Progenitor cell of endocrine pancreas (in vitro differentiated cells): ENCODE results near the gene ABCA4. TPM values are rescaled to one million over a fixed set of nuclear protein-coding genes. Genes with fewer than 3 reads are reported as not detected.

ENCODE experiments used
- DNase-seq: peaks from one replicate; pipeline ENCODE4 v3.0.0; 2021; ENCODE audit warnings: low spot score; ENCODE audit not compliant: unreplicated experiment
- H3K27ac Mint-ChIP-seq: 2 replicates; pipeline ENCODE4 v1.8.0; 2021; ENCODE audit warnings: mild to moderate bottlenecking, moderate library complexity, mixed read lengths
- H3K27me3 Mint-ChIP-seq: 2 replicates; pipeline ENCODE4 v1.8.0; 2021; ENCODE audit warnings: mixed read lengths
- H3K36me3 Mint-ChIP-seq: 2 replicates; pipeline ENCODE4 v1.8.0; 2022; ENCODE audit warnings: mixed read lengths; ENCODE audit not compliant: insufficient read depth
- H3K4me1 Mint-ChIP-seq: 2 replicates; pipeline ENCODE4 v1.8.0; 2021; ENCODE audit warnings: low read depth, mixed read lengths
- H3K4me3 Mint-ChIP-seq: 2 replicates; pipeline ENCODE4 v1.8.0; 2021; ENCODE audit warnings: low read depth, mild to moderate bottlenecking, moderate library complexity, mixed read lengths
- H3K9me3 Mint-ChIP-seq: 2 replicates; pipeline ENCODE4 v1.8.0; 2021; ENCODE audit warnings: low read depth, mixed read lengths
- CTCF ChIP-seq: fragments of 200-600 bp; sonication (generic); IDR thresholded peaks from one replicate; pipeline ENCODE4 v1.5.0; 2021; ENCODE audit warnings: antibody characterized with exemption, mild to moderate bottlenecking; ENCODE audit not compliant: unreplicated experiment
- total RNA-seq: library from RNA; stranded (reverse); gene quantifications from 2 replicates; pipeline ENCODE4 v1.2.1, GENCODE V29; 2021

The ABCA4 gene
- total RNA-seq, 1 donor from 2014 or later, result 0.86 TPM

GRCh38 chr1:94032637-94033036, 88.3 kb downstream of the ABCA4 start:
- Mint-ChIP-seq H3K4me1 (no peaks in the 10 kb centered on the region), H3K27me3 (peaks cover 18% of the 10 kb centered on the region), H3K4me3 (no peak overlapping the region), H3K36me3 (no peaks in the 10 kb centered on the region), H3K27ac (no peak overlapping the region), H3K9me3 (no peaks in the 10 kb centered on the region)
- no peak for TF ChIP-seq CTCF
- DNase-seq, result no peak

- peaks cover 7% of the 10 kb centered on the region for H3K27me3 Mint-ChIP-seq
- no peaks in the 10 kb centered on the region for H3K4me1 Mint-ChIP-seq
- no peak for DNase-seq
- TF ChIP-seq CTCF, result no peak
- no peaks in the 10 kb centered on the region for H3K9me3 Mint-ChIP-seq
- no peaks in the 10 kb centered on the region for H3K36me3 Mint-ChIP-seq
- H3K4me3 Mint-ChIP-seq, result no peak overlapping the region
- no peak overlapping the region for H3K27ac Mint-ChIP-seq
Measured at GRCh38 chr1:94031591-94031990, 89.4 kb downstream of the ABCA4 start.

GRCh38 chr1:94031154-94031553, 89.8 kb downstream of the ABCA4 start:
- TF ChIP-seq CTCF, result no peak
- DNase-seq, result no peak
- Mint-ChIP-seq H3K36me3 (no peaks in the 10 kb centered on the region), H3K9me3 (no peaks in the 10 kb centered on the region), H3K27ac (no peak overlapping the region), H3K27me3 (peaks cover 7% of the 10 kb centered on the region), H3K4me3 (no peak overlapping the region), H3K4me1 (no peaks in the 10 kb centered on the region)

- Mint-ChIP-seq H3K4me3 (no peak overlapping the region), H3K27me3 (peaks cover 15% of the 10 kb centered on the region), H3K27ac (no peak overlapping the region), H3K9me3 (no peaks in the 10 kb centered on the region), H3K36me3 (no peaks in the 10 kb centered on the region), H3K4me1 (no peaks in the 10 kb centered on the region)
- no peak for TF ChIP-seq CTCF
- DNase-seq, result no peak
Measured at GRCh38 chr1:94029130-94029993, 91.6 kb downstream of the ABCA4 start.

GRCh38 chr1:94027721-94028515, 93.0 kb downstream of the ABCA4 start:
- Mint-ChIP-seq H3K36me3 (no peaks in the 10 kb centered on the region), H3K9me3 (no peaks in the 10 kb centered on the region), H3K27me3 (peaks cover 19% of the 10 kb centered on the region), H3K4me1 (no peaks in the 10 kb centered on the region), H3K4me3 (no peak overlapping the region), H3K27ac (no peak overlapping the region)
- no peak for DNase-seq
- no peak for TF ChIP-seq CTCF
